GM12891 (cell line): ENCODE data around the gene TPD52L2.

Source experiments
- DNase-seq: peaks from one replicate; pipeline ENCODE4 v3.0.0; 2011; ENCODE audit warnings: low spot score; ENCODE audit not compliant: insufficient read length
- FAIRE-seq: peaks from 2 replicates; lab custom pipeline; 2011; peaks lifted over from hg19 to GRCh38; lab: Jason Lieb, UNC
- PAX5 ChIP-seq: IDR thresholded peaks from 2 replicates; pipeline ENCODE4 v1.6.1; 2011; ENCODE audit warnings: low read length, moderate library complexity, mild to moderate bottlenecking; ENCODE audit not compliant: insufficient read depth, severe bottlenecking
- POLR2A ChIP-seq: IDR thresholded peaks from 2 replicates; pipeline ENCODE4 v1.6.1; 2011; ENCODE audit warnings: low read depth, low read length, control low read depth
- POLR2AphosphoS5 ChIP-seq: IDR thresholded peaks from 2 replicates; pipeline ENCODE4 v1.6.1; 2011; ENCODE audit warnings: low read depth, low read length, control low read depth
- POU2F2 ChIP-seq: IDR thresholded peaks from 2 replicates; pipeline ENCODE4 v1.6.1; 2011; ENCODE audit warnings: low read depth, mild to moderate bottlenecking, control low read depth, low read length, moderate library complexity
- SPI1 ChIP-seq: IDR thresholded peaks from 2 replicates; pipeline ENCODE4 v1.6.1; 2011; ENCODE audit warnings: low read depth, low read length, control low read depth
- TAF1 ChIP-seq: IDR thresholded peaks from 2 replicates; pipeline ENCODE4 v1.6.1; 2011; ENCODE audit warnings: low read depth, low read length, control low read depth

TPD52L2 gene

GRCh38 chr20:63835021-63835858 is 29.8 kb upstream of the TPD52L2 start:
- no peak for TF ChIP-seq SPI1
- TF ChIP-seq PAX5, result no peak
- no peak for TF ChIP-seq POLR2A
- no peak for TF ChIP-seq POU2F2
- no peak for TF ChIP-seq TAF1
- TF ChIP-seq POLR2AphosphoS5, result no peak
- FAIRE-seq (no peak), DNase-seq (peak; percentile 74)

DNA sequence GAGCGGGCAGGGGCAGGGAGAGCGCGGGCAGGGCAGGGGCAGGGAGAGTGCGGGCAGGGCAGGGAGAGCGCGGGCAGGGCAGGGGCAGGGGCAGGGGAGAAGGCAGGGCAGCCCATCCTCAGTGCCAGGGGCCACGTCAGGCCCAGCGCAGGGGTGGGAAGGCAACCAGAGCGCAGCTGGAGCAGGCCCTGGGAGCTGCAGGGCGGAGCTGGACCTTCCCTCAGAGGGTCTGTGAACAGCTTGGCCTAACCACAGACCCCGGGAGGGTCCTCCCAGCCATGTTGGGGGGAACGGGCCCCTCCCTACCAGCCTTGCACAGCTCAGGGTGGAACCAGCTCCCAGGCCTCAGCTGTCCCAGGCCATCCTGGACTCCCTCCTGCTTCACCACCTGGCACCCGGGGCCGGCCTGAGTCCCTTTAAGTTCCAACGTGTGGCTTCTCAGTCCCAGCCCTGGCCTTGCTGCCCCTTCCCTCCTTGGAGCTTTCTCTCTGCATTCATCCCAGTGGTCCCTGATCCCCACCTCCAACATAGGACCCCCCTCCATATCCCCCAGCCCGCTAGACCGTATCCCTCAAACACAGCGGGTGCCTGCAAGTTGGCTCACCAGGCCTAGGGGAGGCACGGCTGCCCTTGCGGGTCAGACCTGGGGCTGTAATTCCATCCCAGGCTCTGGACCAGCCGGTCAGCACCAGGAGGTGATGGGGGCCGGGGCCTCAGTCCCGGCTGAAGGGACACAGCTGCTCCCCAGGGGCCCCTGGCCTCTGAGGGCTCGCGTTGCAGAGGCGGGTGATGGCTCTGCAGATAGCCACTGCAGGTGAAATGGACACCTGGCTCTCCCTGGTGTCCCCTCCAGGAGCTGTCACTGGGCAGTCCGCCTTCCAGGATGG is 28.4 kb upstream of the TPD52L2 start:
- no peak for TF ChIP-seq SPI1
- TF ChIP-seq TAF1, result no peak
- TF ChIP-seq POLR2AphosphoS5, result no peak
- no peak for TF ChIP-seq PAX5
- no peak for TF ChIP-seq POLR2A
- no peak for TF ChIP-seq POU2F2
- DNase-seq, result no peak
- FAIRE-seq, result no peak

DNA sequence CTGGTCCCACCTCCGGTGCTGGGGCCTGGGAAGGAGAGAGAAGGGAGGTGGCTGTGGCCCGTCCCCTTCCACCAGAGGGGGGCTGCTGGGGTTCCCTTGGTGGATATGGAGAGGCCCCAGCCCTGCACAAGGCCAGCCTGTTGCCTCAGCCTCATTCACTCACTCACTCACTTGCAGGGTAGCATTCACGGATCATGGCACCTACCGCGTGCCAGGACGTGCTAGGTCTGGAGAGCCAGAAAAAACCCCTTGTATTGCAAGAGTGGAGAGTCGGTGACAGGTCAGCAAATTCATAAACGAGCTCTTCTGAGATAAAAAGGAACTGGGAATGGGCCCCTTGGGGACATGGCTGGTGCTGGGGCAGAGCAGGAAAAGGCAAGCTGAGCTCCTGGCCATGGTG is 27.6 kb upstream of the TPD52L2 start:
- DNase-seq (no peak), FAIRE-seq (no peak)
- no peak for TF ChIP-seq PAX5
- TF ChIP-seq SPI1, result peak; percentile 16; the same call in 1 of the 2 replicates

DNA sequence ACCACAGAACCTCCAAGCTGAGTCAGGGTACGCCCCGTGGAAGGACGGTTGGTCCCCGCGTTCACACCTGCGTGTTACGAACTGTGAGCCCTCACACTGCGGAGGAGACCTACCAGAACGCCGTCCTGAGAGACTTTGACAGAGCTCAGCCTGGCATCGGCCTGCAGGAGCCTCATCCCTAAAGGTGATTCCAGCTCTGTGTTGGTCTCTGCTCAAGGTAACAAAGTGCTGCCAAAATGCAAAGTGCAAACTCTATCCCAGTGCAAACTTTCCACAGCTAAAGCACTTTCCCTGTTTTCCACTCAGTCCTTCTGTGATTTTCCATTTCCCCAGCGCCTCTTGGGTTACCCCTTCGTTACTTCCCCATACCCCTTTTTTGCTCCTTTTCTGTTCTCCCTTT is 25.4 kb upstream of the TPD52L2 start:
- DNase-seq, result no peak
- TF ChIP-seq POLR2AphosphoS5 (no peak), POLR2A (no peak), POU2F2 (no peak), SPI1 (no peak), PAX5 (no peak)
- no peak for FAIRE-seq

DNA sequence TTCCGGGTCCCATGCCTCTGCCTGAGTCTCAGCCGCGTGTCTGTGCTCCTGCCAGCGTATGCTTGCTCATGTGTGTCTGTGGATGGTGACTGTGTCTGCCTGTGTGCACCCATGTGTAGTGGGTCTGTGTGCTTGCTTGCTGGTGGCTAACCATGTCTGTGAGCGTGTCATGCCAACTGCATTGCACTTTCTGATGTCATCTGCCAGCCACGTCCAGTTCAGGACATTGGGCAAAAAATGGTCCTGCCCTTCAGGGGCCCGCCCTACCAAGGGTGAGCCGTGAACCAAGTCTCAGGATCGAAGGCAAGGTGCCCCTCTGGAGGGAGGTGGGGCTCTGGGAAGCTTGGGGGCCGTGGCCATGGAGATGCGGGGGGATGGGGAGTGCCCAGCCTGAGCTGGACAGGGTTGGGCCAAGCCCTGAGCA is 24.7 kb upstream of the TPD52L2 start:
- no peak for TF ChIP-seq TAF1
- TF ChIP-seq PAX5, result no peak
- no peak for TF ChIP-seq POLR2AphosphoS5
- no peak for TF ChIP-seq POLR2A
- no peak for TF ChIP-seq SPI1
- no peak for TF ChIP-seq POU2F2
- no peak for FAIRE-seq
- DNase-seq, result no peak

GRCh38 chr20:63842258-63842657 is 22.8 kb upstream of the TPD52L2 start:
- no peak for DNase-seq
- TF ChIP-seq POU2F2, result no peak
- TF ChIP-seq POLR2AphosphoS5, result no peak
- no peak for TF ChIP-seq SPI1
- no peak for TF ChIP-seq POLR2A
- no peak for TF ChIP-seq TAF1
- TF ChIP-seq PAX5, result no peak
- FAIRE-seq, result no peak

- DNase-seq, result no peak
- TF ChIP-seq POU2F2 (no peak), POLR2AphosphoS5 (no peak), SPI1 (no peak), TAF1 (no peak)
- no peak for FAIRE-seq
Observed at GRCh38 chr20:63843222-63843621, 21.8 kb upstream of the TPD52L2 start.

DNA sequence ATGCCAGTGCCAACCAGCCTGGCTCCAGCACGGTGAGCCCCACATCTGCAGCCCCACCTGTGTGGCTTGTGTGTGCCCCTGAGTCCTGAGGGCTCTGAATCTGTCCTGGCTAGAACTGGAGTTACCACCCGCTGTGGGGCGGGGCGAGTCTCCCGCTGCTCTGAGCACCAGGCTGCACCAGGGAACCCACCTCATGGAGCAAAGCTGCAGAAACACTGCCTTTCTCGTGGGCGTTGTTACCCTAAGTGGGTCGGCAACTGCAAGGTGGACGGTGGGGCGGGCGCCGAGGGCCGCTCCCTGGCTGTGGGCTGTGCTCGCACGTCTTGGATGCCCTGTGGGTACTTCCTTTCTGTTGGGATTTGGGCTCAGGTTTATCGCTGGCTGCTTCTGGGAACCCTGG is 21.3 kb upstream of the TPD52L2 start:
- DNase-seq (no peak), FAIRE-seq (no peak)
- TF ChIP-seq POU2F2 (no peak), SPI1 (no peak), PAX5 (no peak), POLR2A (no peak)

- TF ChIP-seq POU2F2 (no peak), POLR2AphosphoS5 (no peak)
- no peak for DNase-seq
- no peak for FAIRE-seq
Observed at GRCh38 chr20:63844511-63844991, 20.5 kb upstream of the TPD52L2 start.

GRCh38 chr20:63846128-63846771 is 18.8 kb upstream of the TPD52L2 start:
- TF ChIP-seq POLR2A (no peak), PAX5 (no peak), TAF1 (no peak), SPI1 (no peak), POLR2AphosphoS5 (no peak), POU2F2 (no peak)
- DNase-seq (no peak), FAIRE-seq (no peak)
